ENCODE measurements around the gene HMCN1.

DNA sequence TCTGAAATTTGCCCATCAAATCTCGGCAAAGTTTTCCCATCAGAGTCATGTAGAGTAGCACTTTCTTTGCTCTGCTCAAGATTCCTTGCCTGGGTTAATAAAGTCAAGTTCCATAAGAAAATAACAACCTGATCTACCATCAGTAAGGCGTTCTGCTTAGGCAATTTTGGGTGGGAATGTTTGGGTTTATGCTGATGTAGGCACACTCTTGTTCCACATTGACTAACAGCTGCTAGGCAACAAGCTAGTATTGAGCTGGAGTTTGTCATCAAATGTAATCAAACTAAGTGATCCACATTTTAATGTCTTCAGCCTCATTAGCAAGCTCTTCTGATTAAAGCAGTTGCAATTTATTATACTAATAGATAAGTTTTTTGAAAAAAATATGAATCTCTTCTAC is 12.1 kb upstream of the HMCN1 start:
- TF ChIP-seq EZH2 (IDR thresholded peaks at IDR 0.05; ENCODE audit: borderline replicate concordance, low read length) = no peak
- TF ChIP-seq, protein P1, sequence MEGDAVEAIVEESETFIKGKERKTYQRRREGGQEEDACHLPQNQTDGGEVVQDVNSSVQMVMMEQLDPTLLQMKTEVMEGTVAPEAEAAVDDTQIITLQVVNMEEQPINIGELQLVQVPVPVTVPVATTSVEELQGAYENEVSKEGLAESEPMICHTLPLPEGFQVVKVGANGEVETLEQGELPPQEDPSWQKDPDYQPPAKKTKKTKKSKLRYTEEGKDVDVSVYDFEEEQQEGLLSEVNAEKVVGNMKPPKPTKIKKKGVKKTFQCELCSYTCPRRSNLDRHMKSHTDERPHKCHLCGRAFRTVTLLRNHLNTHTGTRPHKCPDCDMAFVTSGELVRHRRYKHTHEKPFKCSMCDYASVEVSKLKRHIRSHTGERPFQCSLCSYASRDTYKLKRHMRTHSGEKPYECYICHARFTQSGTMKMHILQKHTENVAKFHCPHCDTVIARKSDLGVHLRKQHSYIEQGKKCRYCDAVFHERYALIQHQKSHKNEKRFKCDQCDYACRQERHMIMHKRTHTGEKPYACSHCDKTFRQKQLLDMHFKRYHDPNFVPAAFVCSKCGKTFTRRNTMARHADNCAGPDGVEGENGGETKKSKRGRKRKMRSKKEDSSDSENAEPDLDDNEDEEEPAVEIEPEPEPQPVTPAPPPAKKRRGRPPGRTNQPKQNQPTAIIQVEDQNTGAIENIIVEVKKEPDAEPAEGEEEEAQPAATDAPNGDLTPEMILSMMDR (conservative IDR thresholded peaks at IDR 0.05 in 1 of 2, IDR thresholded peaks at IDR 0.05 in 1 of 2; ENCODE audit: extremely low read depth in 1 of 2, insufficient read depth in 1 of 2, low read depth in 1 of 2, low read length in 2 of 2) = no peak

Data from mammary epithelial cell (primary cell).